Skeletal muscle tissue (tissue), 4 donors: Measurements from ENCODE around the gene CDC14A. TPM values are rescaled to one million over a fixed set of nuclear protein-coding genes. Genes with fewer than 3 reads are reported as not detected.

ENCODE experiments used
- H3K27ac ChIP-seq: one replicate; pipeline ENCODE4 v1.7.0; 2013; ENCODE audit warnings: mild to moderate bottlenecking, low read depth, low read length, inconsistent platforms
- H3K27me3 ChIP-seq, 3 donors: one replicate each; pipeline ENCODE4 v1.7.0; 2013; ENCODE audit warnings: low read length in 3 of 3; ENCODE audit not compliant: control insufficient read depth in 3 of 3, insufficient read depth in 3 of 3
- H3K36me3 ChIP-seq, 3 donors: one replicate each; pipeline ENCODE4 v1.7.0; 2013; ENCODE audit warnings: low read length in 3 of 3; ENCODE audit not compliant: control insufficient read depth in 3 of 3, insufficient read depth in 3 of 3
- H3K4me1 ChIP-seq, 3 donors: one replicate each; pipeline ENCODE4 v1.7.0; 2013; ENCODE audit warnings: low read length in 3 of 3, mild to moderate bottlenecking in 3 of 3; ENCODE audit not compliant: control insufficient read depth in 3 of 3, insufficient read depth in 3 of 3
- H3K4me3 ChIP-seq, 3 donors: one replicate each; pipeline ENCODE4 v1.7.0; 2013; ENCODE audit warnings: low read length in 3 of 3
- H3K9ac ChIP-seq, 3 donors: one replicate each; pipeline ENCODE4 v1.7.0; 2013; ENCODE audit warnings: low read length in 3 of 3, mild to moderate bottlenecking in 3 of 3, moderate library complexity in 2 of 3, low read depth in 1 of 3
- H3K9me3 ChIP-seq, 3 donors: one replicate each; pipeline ENCODE4 v1.7.0; 2013; ENCODE audit warnings: low read length in 3 of 3; ENCODE audit not compliant: control insufficient read depth in 3 of 3
- total RNA-seq: library from RNA; depleted of rRNA; stranded (reverse); fragments of >200 nt; gene quantifications from one replicate; pipeline ENCODE4 v1.2.3, GENCODE V29; 2014
- donor health status: Osteomylitis.

Gene CDC14A
- total RNA-seq, 1 donor from 2014 or later = 17.2 TPM

DNA sequence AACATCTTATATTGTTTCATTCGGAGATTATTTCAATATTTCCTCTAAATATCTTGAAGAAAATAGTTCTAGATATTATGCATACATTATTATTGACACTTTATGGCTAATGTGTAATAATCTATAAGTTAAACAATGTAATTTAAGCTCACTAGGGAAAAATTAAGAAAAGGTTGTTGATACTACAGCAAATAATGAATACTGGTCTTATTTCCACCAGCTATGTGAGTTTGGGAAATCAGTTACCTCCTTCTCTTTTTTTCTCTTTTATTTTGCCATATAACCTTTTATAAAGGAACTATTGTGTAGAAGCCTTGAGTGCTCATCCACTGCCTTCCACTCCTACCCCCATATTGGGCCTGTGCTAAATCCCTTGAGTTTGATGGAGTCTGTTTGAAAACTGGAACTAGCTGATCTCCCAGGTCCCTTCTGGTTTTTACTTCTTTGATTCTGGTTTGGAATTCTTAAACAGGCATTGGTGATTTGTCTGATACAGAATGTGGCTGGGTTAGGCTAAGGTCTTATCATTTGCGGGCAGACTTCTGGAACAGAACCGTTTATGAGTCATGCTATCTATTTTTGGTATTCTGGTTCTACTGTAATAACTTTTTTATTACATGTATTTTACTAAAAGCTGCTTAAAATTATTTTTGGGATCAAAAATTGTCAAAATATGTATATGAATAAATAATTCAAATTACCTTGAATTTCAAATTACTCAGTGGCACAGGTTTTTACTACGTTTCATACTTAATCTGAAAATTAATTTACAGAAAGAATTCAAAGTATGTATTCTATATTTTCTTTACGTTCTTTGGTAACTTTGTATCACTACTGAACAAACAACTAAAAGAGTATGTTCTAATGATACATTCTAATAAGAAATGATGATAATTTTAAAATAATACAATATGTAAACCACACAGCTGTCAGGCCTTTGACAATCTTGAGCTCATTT is 5.0 kb upstream of the CDC14A start:
- Histone ChIP-seq H3K4me3 (no peak overlapping the region), H3K9me3 (no peaks in the 10 kb centered on the region), H3K9ac (no peak overlapping the region), H3K36me3 (no peaks in the 10 kb centered on the region), H3K27me3 (no peaks in the 10 kb centered on the region), H3K4me1 (peaks cover 2 to 8% (median 6%) of the 10 kb centered on the region in 3 donors), H3K27ac (no peak overlapping the region)

DNA sequence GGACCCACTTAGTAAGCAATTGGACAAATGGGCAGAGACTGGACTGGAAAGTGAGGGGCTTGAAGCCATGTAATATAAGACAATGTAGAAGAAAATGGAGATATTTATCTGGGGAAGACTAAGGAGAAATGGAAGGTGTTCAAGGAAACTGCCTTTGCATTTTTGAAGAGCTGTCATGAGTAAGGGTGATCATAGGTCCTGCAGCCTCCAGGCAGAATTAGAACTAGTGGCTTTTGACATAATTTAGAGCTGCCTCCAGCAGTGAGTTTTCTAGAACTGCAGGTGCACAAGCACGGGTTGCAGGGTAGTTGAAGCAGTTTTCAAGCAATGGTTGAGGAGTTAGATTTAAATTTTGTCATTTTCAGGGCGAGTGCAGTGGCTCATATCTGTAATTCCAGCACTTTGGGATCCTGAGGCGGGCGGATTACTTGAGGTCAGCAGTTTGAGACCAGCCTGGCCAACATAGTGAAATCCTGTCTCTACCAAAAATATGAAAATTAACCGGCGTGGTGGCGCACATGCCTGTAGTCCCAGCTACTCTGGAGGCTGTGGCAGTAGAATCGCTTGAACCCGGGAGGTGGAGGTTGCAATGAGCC is 3.7 kb upstream of the CDC14A start:
- Histone ChIP-seq H3K4me3 (no peak overlapping the region), H3K9ac (no peak overlapping the region), H3K4me1 (peaks cover 6 to 17% (median 11%) of the 10 kb centered on the region in 3 donors), H3K27ac (no peak overlapping the region), H3K36me3 (no peaks in the 10 kb centered on the region), H3K27me3 (no peaks in the 10 kb centered on the region), H3K9me3 (no peaks in the 10 kb centered on the region)

DNA sequence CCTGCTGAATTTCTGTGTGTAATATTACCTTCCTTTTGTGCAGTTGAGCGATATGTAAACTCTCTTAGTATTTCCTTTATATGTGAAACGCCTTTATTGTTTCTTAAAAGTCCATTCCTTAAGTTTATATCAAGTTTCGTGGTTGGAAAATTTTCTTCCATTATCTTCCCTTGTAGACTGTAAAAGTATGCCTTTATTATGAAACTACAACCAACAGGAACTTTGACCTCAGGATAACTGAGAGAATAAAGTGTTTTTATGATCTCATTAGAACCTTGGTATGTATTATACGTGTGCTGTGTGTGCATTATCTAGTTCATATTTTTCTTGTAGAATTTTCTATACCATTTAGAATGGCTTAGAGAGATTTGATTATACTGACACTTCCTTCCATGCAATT is 3.1 kb upstream of the CDC14A start:
- Histone ChIP-seq H3K27ac (no peak overlapping the region), H3K4me1 (peaks cover 7 to 22% (median 14%) of the 10 kb centered on the region in 3 donors), H3K9me3 (no peaks in the 10 kb centered on the region), H3K27me3 (no peaks in the 10 kb centered on the region), H3K36me3 (no peaks in the 10 kb centered on the region), H3K9ac (no peak overlapping the region), H3K4me3 (no peak overlapping the region)

DNA sequence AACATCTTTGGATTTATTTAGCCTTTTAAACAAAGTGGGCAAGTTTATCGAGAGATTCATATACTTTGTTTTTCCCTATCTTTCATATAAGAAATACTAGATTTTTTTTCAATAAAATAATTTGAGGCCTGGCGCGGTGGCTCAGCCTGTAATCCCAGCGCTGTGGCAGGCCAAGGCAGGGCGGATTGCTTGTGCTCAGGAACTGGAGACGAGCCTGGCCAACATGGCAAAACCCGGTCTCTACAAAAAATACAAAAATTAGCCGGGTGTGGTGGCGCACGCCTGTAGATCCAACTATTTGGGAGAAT is 1.6 kb upstream of the CDC14A start:
- Histone ChIP-seq H3K9me3 (no peaks in the 10 kb centered on the region), H3K27ac (peak overlapping the region; percentile 84), H3K27me3 (no peaks in the 10 kb centered on the region), H3K9ac (peak overlapping the region in 2 of 3 donors; percentile 74 to 82), H3K4me1 (peaks cover 14 to 29% (median 18%) of the 10 kb centered on the region in 3 donors), H3K36me3 (no peaks in the 10 kb centered on the region), H3K4me3 (peak overlapping the region; percentile 88 to 92 (median 90))

- peak overlapping the region; percentile 84 for H3K27ac ChIP-seq
- H3K27me3 ChIP-seq = no peaks in the 10 kb centered on the region
- H3K9me3 ChIP-seq = no peaks in the 10 kb centered on the region
- peaks cover 0 to 5% (median 0%) of the 10 kb centered on the region in 3 donors for H3K36me3 ChIP-seq
- peaks cover 14 to 31% (median 18%) of the 10 kb centered on the region in 3 donors for H3K4me1 ChIP-seq
- H3K9ac ChIP-seq = peak overlapping the region; percentile 74 to 89 (median 82)
- peak overlapping the region; percentile 88 to 92 (median 90) for H3K4me3 ChIP-seq
These were observed 1.0 kb upstream of the CDC14A start for GRCh38 chr1:100351095-100351887.

- Histone ChIP-seq H3K4me3 (peak overlapping the region; percentile 88 to 92 (median 90)), H3K9me3 (no peaks in the 10 kb centered on the region), H3K27ac (peak overlapping the region; percentile 84), H3K9ac (peak overlapping the region; percentile 84 to 89 (median 89)), H3K36me3 (peaks cover 0 to 5% (median 0%) of the 10 kb centered on the region in 3 donors), H3K4me1 (peaks cover 14 to 31% (median 18%) of the 10 kb centered on the region in 3 donors), H3K27me3 (no peaks in the 10 kb centered on the region)
These were observed 930 bp downstream of the CDC14A start for GRCh38 chr1:100353071-100353801.

DNA sequence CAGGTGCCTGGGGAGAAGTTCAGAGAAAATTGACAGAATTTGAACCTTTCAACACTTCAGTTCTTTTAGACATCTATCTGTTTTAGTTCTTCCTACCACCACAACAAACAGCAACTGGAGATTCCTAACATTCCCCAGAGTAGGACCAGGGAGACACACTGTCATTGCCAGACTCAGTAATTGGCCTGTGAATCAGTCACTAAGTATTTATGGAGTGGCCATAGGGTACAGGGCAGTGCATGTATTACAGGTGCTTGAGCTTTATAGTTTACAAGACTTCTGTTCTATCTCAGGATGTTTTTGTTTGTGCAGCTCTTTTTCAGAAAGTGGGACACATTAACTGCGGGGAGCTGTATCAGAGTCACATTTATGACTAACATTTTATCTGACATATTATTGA is 1.7 kb downstream of the CDC14A start:
- peaks cover 0 to 5% (median under 1%) of the 10 kb centered on the region in 3 donors for H3K36me3 ChIP-seq
- no peaks in the 10 kb centered on the region for H3K27me3 ChIP-seq
- peak overlapping the region in 1 of 3 donors; percentile 33 for H3K4me3 ChIP-seq
- H3K9me3 ChIP-seq = no peaks in the 10 kb centered on the region
- peaks cover 14 to 31% (median 18%) of the 10 kb centered on the region in 3 donors for H3K4me1 ChIP-seq
- no peak overlapping the region for H3K9ac ChIP-seq
- no peak overlapping the region for H3K27ac ChIP-seq

DNA sequence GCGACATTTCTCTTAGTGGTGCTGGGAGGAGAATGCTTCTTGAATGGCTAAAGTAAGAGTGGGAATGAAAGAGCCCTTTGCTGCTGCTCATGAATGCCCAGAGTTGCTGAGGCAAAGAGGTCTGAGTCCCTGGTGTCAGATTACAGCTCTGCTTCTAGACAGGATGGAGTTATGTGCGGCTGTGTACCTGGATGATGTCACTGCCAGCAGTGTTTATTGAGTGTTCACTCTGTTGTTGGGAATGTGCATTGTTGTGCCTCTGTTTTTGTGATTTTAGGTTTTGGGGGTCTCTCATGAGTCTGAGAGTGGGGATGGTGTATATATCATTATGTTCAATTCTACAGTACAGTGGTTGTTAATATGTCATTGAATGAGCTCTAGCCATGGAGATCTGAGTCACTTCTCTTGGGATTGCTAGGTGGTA is 2.7 kb downstream of the CDC14A start:
- Histone ChIP-seq H3K9me3 (no peaks in the 10 kb centered on the region), H3K4me3 (peak overlapping the region in 1 of 3 donors; percentile 9), H3K36me3 (peaks cover 0 to 5% (median 3%) of the 10 kb centered on the region in 3 donors), H3K4me1 (peaks cover 14 to 34% (median 18%) of the 10 kb centered on the region in 3 donors), H3K27me3 (no peaks in the 10 kb centered on the region), H3K27ac (no peak overlapping the region), H3K9ac (peak overlapping the region in 1 of 3 donors; percentile 54)

DNA sequence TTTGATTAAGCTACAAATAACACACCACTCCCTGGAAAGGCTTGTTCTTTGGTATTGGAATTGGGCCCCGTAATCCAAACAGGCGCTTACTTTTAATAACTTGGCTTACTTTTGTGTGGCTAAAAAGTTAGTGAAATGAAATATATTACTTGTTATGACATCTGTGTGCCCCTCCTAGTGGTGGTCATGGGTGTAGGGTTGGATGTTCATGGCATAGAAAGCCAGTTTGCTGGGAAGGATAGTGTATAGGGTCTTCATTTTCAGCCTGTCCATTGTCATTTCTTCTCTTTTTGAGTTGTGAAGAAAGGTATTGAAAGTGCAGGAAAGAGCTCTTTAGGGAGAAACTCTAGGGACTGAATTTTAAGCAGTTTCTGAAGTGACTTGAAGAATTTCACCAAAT is 5.9 kb downstream of the CDC14A start:
- Histone ChIP-seq H3K9me3 (no peaks in the 10 kb centered on the region), H3K36me3 (peaks cover 0 to 5% (median 3%) of the 10 kb centered on the region in 3 donors), H3K27ac (no peak overlapping the region), H3K27me3 (no peaks in the 10 kb centered on the region), H3K4me3 (no peak overlapping the region), H3K9ac (no peak overlapping the region), H3K4me1 (peaks cover 14 to 22% (median 15%) of the 10 kb centered on the region in 3 donors)
